DND-41 (cell line): ENCODE data around the gene ECI1.

Experiments
- EZH2 ChIP-seq: IDR thresholded peaks from 3 replicates; pipeline ENCODE4 v1.6.1; 2012; ENCODE audit warnings: borderline replicate concordance, low read depth, mild to moderate bottlenecking, moderate library complexity, low read length, inconsistent platforms; ENCODE audit not compliant: severe bottlenecking
- TF ChIP-seq, protein P1 (sequence below): IDR thresholded peaks from 2 replicates; pipeline ENCODE4 v1.5.1; 2012; ENCODE audit warnings: borderline replicate concordance, low read length, moderate library complexity, mild to moderate bottlenecking; ENCODE audit not compliant: poor library complexity, severe bottlenecking; ENCODE audit errors: extremely low read depth

DNA sequence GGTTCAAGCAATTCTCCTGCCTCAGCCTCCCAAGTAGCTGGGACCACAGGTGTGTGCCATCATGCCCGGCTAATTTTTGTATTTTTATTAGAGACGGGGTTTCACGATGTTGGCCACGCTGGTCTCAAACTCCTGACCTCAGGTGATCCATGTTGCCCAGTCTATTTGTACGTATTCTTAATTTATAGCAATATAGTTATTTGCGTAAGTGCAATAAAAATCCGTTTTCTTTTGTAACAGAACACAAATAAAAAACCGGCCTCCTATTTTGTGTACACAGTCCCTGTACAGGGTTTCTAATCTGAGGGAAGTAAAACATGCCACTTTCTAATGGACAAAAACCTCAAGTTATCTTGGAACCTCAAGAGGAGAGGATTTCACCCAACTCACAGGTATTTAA is 8.9 kb upstream of the ECI1 start:
- TF ChIP-seq, protein P1, sequence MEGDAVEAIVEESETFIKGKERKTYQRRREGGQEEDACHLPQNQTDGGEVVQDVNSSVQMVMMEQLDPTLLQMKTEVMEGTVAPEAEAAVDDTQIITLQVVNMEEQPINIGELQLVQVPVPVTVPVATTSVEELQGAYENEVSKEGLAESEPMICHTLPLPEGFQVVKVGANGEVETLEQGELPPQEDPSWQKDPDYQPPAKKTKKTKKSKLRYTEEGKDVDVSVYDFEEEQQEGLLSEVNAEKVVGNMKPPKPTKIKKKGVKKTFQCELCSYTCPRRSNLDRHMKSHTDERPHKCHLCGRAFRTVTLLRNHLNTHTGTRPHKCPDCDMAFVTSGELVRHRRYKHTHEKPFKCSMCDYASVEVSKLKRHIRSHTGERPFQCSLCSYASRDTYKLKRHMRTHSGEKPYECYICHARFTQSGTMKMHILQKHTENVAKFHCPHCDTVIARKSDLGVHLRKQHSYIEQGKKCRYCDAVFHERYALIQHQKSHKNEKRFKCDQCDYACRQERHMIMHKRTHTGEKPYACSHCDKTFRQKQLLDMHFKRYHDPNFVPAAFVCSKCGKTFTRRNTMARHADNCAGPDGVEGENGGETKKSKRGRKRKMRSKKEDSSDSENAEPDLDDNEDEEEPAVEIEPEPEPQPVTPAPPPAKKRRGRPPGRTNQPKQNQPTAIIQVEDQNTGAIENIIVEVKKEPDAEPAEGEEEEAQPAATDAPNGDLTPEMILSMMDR, result no peak
- TF ChIP-seq EZH2, result no peak
